Keratinocyte (primary cell): Measurements from ENCODE around the gene CRYBA2.

Experiments used
- EZH2 ChIP-seq: IDR thresholded peaks from one replicate; pipeline ENCODE4 v1.6.1; 2012; ENCODE audit warnings: inconsistent platforms, mild to moderate bottlenecking, low read length, moderate library complexity
- TF ChIP-seq, protein P1 (sequence below), 3 experiments: IDR thresholded peaks in 1 of 3; conservative IDR thresholded peaks in 1 of 3; optimal IDR thresholded peaks in 1 of 3; 2 replicates in 2 of 3; 3 replicates in 1 of 3; pipeline versions ENCODE3 to v1.5.1; 2011; ENCODE audit warnings: low read length in 3 of 3, mild to moderate bottlenecking in 3 of 3, moderate library complexity in 2 of 3, control low read depth in 1 of 3, inconsistent platforms in 1 of 3; ENCODE audit not compliant: insufficient read depth in 2 of 3; ENCODE audit errors: extremely low read depth in 1 of 3

- TF ChIP-seq, protein P1, sequence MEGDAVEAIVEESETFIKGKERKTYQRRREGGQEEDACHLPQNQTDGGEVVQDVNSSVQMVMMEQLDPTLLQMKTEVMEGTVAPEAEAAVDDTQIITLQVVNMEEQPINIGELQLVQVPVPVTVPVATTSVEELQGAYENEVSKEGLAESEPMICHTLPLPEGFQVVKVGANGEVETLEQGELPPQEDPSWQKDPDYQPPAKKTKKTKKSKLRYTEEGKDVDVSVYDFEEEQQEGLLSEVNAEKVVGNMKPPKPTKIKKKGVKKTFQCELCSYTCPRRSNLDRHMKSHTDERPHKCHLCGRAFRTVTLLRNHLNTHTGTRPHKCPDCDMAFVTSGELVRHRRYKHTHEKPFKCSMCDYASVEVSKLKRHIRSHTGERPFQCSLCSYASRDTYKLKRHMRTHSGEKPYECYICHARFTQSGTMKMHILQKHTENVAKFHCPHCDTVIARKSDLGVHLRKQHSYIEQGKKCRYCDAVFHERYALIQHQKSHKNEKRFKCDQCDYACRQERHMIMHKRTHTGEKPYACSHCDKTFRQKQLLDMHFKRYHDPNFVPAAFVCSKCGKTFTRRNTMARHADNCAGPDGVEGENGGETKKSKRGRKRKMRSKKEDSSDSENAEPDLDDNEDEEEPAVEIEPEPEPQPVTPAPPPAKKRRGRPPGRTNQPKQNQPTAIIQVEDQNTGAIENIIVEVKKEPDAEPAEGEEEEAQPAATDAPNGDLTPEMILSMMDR (optimal IDR thresholded peaks at IDR 0.05 in 1 of 3, IDR thresholded peaks at IDR 0.05 in 1 of 3, conservative IDR thresholded peaks at IDR 0.05 in 1 of 3; ENCODE audit: extremely low read depth in 1 of 3, insufficient read depth in 2 of 3, low read length in 3 of 3) = no peak
- TF ChIP-seq EZH2 = no peak
Measured at GRCh38 chr2:218990612-218991011, 2.6 kb downstream of the CRYBA2 start.
